ENCODE results near the gene RAD1. TPM values are rescaled to one million over a fixed set of nuclear protein-coding genes. Genes with fewer than 3 reads are reported as not detected.

Gene RAD1
- total RNA-seq, 1 experiment from 2014 or later: 34.4 TPM

GRCh38 chr5:34891981-34892380 lies 23.3 kb downstream of the RAD1 start:
- Mint-ChIP-seq H3K4me1 (ENCODE audit: low read depth, unreplicated experiment) (no peaks in the 10 kb centered on the region), H3K27ac (ENCODE audit: unreplicated experiment) (no peak overlapping the region), H3K27me3 (ENCODE audit: insufficient read depth, unreplicated experiment) (no peaks in the 10 kb centered on the region), H3K36me3 (ENCODE audit: insufficient read depth, unreplicated experiment) (no peaks in the 10 kb centered on the region), H3K9me3 (ENCODE audit: unreplicated experiment) (no peaks in the 10 kb centered on the region), H3K4me3 (ENCODE audit: unreplicated experiment) (no peak overlapping the region)
- Histone ChIP-seq H3K36me3 (ENCODE audit: control insufficient read depth, insufficient read depth, low read length) (no peaks in the 10 kb centered on the region), H3K9me3 (no peaks in the 10 kb centered on the region), H3K27me3 (replicated peaks; ENCODE audit: control insufficient read depth, insufficient read depth, low read length) (no peaks in the 10 kb centered on the region), H3K4me3 (ENCODE audit: low read depth, low read length) (no peak overlapping the region), H3K4me1 (peaks cover 7% of the 10 kb centered on the region; the same call in 1 of the 2 replicates)
- intact Hi-C loops (cut with micrococcal nuclease; ENCODE audit: unreplicated experiment): no loop called here
- TF ChIP-seq, protein P1, sequence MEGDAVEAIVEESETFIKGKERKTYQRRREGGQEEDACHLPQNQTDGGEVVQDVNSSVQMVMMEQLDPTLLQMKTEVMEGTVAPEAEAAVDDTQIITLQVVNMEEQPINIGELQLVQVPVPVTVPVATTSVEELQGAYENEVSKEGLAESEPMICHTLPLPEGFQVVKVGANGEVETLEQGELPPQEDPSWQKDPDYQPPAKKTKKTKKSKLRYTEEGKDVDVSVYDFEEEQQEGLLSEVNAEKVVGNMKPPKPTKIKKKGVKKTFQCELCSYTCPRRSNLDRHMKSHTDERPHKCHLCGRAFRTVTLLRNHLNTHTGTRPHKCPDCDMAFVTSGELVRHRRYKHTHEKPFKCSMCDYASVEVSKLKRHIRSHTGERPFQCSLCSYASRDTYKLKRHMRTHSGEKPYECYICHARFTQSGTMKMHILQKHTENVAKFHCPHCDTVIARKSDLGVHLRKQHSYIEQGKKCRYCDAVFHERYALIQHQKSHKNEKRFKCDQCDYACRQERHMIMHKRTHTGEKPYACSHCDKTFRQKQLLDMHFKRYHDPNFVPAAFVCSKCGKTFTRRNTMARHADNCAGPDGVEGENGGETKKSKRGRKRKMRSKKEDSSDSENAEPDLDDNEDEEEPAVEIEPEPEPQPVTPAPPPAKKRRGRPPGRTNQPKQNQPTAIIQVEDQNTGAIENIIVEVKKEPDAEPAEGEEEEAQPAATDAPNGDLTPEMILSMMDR (IDR thresholded peaks at IDR 0.05; ENCODE audit: insufficient read depth in 1 of 2, low read depth in 1 of 2, low read length in 1 of 2, severe bottlenecking in 1 of 2, unreplicated experiment in 1 of 2): no peak
- ChIA-PET CTCF (no interaction called here), POLR2A (no interaction called here)
- no TSS peak for BruUV-seq (replicated peaks)
- no peak for DNase-seq

DNA sequence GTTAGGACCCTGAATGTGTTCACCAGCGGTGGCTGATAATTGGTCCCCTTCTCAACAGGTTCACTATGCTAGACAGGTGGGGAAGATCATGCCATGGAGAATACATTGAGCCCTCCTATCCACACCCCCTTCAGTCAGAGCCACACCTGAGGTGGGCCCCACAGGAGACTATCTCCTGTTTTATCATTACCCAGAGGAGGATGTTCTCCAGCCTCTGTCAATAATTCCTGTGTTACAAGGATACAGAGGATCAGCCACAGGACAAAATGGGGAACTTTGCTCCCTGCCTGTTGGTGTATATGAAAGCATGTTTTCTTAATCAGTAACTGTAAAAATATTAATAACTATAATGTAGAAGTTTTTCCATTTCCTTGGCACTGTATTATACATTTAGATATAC lies 25.9 kb downstream of the RAD1 start:
- BruUV-seq (replicated peaks): no TSS peak
- H3K36me3 ChIP-seq (ENCODE audit: control insufficient read depth, insufficient read depth, low read length): no peaks in the 10 kb centered on the region
- intact Hi-C loops (cut with micrococcal nuclease; ENCODE audit: unreplicated experiment): no loop called here
- no peak overlapping the region for H3K4me3 Mint-ChIP-seq (ENCODE audit: unreplicated experiment)
- POLR2A ChIA-PET: no interaction called here
- no peaks in the 10 kb centered on the region for H3K4me1 Mint-ChIP-seq (ENCODE audit: low read depth, unreplicated experiment)
- no peaks in the 10 kb centered on the region for H3K27me3 ChIP-seq (replicated peaks; ENCODE audit: control insufficient read depth, insufficient read depth, low read length)
- H3K9me3 Mint-ChIP-seq (ENCODE audit: unreplicated experiment): no peaks in the 10 kb centered on the region
- H3K27ac Mint-ChIP-seq (ENCODE audit: unreplicated experiment): no peak overlapping the region
- no peaks in the 10 kb centered on the region for H3K27me3 Mint-ChIP-seq (ENCODE audit: insufficient read depth, unreplicated experiment)
- H3K4me1 ChIP-seq: no peaks in the 10 kb centered on the region
- CTCF ChIA-PET: no interaction called here
- no peak overlapping the region for H3K4me3 ChIP-seq (ENCODE audit: low read depth, low read length)
- no peaks in the 10 kb centered on the region for H3K9me3 ChIP-seq
- TF ChIP-seq, protein P1 (IDR thresholded peaks at IDR 0.05; ENCODE audit: insufficient read depth in 1 of 2, low read depth in 1 of 2, low read length in 1 of 2, severe bottlenecking in 1 of 2, unreplicated experiment in 1 of 2): no peak
- DNase-seq: no peak
- no peaks in the 10 kb centered on the region for H3K36me3 Mint-ChIP-seq (ENCODE audit: insufficient read depth, unreplicated experiment)

- Mint-ChIP-seq H3K4me3 (ENCODE audit: unreplicated experiment) (no peak overlapping the region), H3K9me3 (ENCODE audit: unreplicated experiment) (no peaks in the 10 kb centered on the region), H3K27ac (ENCODE audit: unreplicated experiment) (no peak overlapping the region), H3K27me3 (ENCODE audit: insufficient read depth, unreplicated experiment) (no peaks in the 10 kb centered on the region), H3K4me1 (ENCODE audit: low read depth, unreplicated experiment) (no peaks in the 10 kb centered on the region), H3K36me3 (ENCODE audit: insufficient read depth, unreplicated experiment) (no peaks in the 10 kb centered on the region)
- Histone ChIP-seq H3K27me3 (replicated peaks; ENCODE audit: control insufficient read depth, insufficient read depth, low read length) (no peaks in the 10 kb centered on the region), H3K36me3 (ENCODE audit: control insufficient read depth, insufficient read depth, low read length) (no peaks in the 10 kb centered on the region), H3K4me3 (ENCODE audit: low read depth, low read length) (no peak overlapping the region), H3K4me1 (no peaks in the 10 kb centered on the region), H3K9me3 (no peaks in the 10 kb centered on the region)
- ChIA-PET CTCF (interaction anchor here (0.6 kb wide), 1 partner anchor 58 kb away, joined by 4 read pairs; no protein-coding TSS in a partner anchor), POLR2A (no interaction called here)
- intact Hi-C loops (cut with micrococcal nuclease; ENCODE audit: unreplicated experiment): no loop called here
- TF ChIP-seq, protein P1 (IDR thresholded peaks at IDR 0.05; ENCODE audit: insufficient read depth in 1 of 2, low read depth in 1 of 2, low read length in 1 of 2, severe bottlenecking in 1 of 2, unreplicated experiment in 1 of 2): no peak
- BruUV-seq (replicated peaks): no TSS peak
- DNase-seq: no peak
Measured at GRCh38 chr5:34886392-34887119, 28.7 kb downstream of the RAD1 start.

All from Caco-2 (cell line).